Panc1 (cell line): ENCODE measurements around the gene SLC9C1. TPM values are rescaled to one million over a fixed set of nuclear protein-coding genes. Genes with fewer than 3 reads are reported as not detected.

Experiments
- ATAC-seq: fragments of 200-7000 bp; cut with Tn5 transposase; 2 replicates; pipeline ENCODE4 v1.9.1; 2020; ENCODE audit warnings: mild to moderate bottlenecking, moderate library complexity
- BruUV-seq: library from RNA; stranded (reverse); fragments of 400-500 nt; replicated peaks from 2 replicates; lab custom pipeline; 2021; lab: Mats Ljungman, UMichigan
- CTCF ChIA-PET: fragments of 300-600 bp; sonication (Branson Sonifier 250); formaldehyde crosslinking; loops from one replicate; lab custom pipeline; 2022; ENCODE audit warnings: antibody characterized with exemption; lab: Charles Lee
- POLR2A ChIA-PET: fragments of 300-600 bp; sonication (Branson Sonifier 250); formaldehyde crosslinking; loops from one replicate; lab custom pipeline; 2022; ENCODE audit warnings: antibody characterized with exemption; lab: Charles Lee
- DNase-seq: peaks from one replicate; pipeline ENCODE4 v3.0.0-alpha.2; 2010; ENCODE audit warnings: low read depth, low spot score
- H3K27ac ChIP-seq: 2 replicates; pipeline ENCODE4 v1.5.1; 2011; ENCODE audit warnings: mild to moderate bottlenecking, low read length, inconsistent platforms
- H3K27me3 ChIP-seq: fragments of 200-500 bp; sonication (Bioruptor generic); 2 replicates; pipeline ENCODE4 v1.6.0; 2014; ENCODE audit warnings: low read length, inconsistent platforms; ENCODE audit not compliant: control insufficient read depth, insufficient read depth
- H3K36me3 ChIP-seq: fragments of 200-500 bp; sonication (Bioruptor generic); 2 replicates; pipeline ENCODE4 v1.5.1; 2014; ENCODE audit warnings: inconsistent platforms, mild to moderate bottlenecking, low read length, moderate library complexity; ENCODE audit not compliant: control insufficient read depth, insufficient read depth
- H3K4me1 ChIP-seq: 2 replicates; pipeline ENCODE4 v1.5.1; 2011; ENCODE audit warnings: inconsistent platforms, mild to moderate bottlenecking, low read length, moderate library complexity; ENCODE audit not compliant: control insufficient read depth, insufficient read depth
- H3K4me3 ChIP-seq, 2 experiments: 2 replicates each; pipeline ENCODE4 v1.5.1; 2011 to 2012; ENCODE audit warnings: low read depth in 2 of 2, low read length in 2 of 2, mild to moderate bottlenecking in 2 of 2, inconsistent platforms in 1 of 2, moderate library complexity in 1 of 2
- H3K9me3 ChIP-seq: fragments of 200-500 bp; sonication (Bioruptor generic); 2 replicates; pipeline ENCODE4 v1.5.1; 2014; ENCODE audit warnings: low read depth, mild to moderate bottlenecking, inconsistent platforms, low read length, moderate library complexity; ENCODE audit not compliant: control insufficient read depth, insufficient read depth
- CTCF ChIP-seq: fragments of 450-650 bp; IDR thresholded peaks from 2 replicates; pipeline ENCODE4 v1.5.1; 2017; ENCODE audit warnings: mild to moderate bottlenecking
- POLR2AphosphoS5 ChIP-seq: IDR thresholded peaks from 2 replicates; pipeline ENCODE4 v1.6.1; 2012; ENCODE audit warnings: mild to moderate bottlenecking, low read depth, low read length, moderate library complexity
- REST ChIP-seq, 2 experiments: IDR thresholded peaks; 2 replicates each; pipeline ENCODE4 v1.6.1; 2011 to 2012; ENCODE audit warnings: low read depth in 2 of 2, control low read depth in 1 of 2, low read length in 1 of 2, mild to moderate bottlenecking in 1 of 2, moderate library complexity in 1 of 2; ENCODE audit not compliant: insufficient read depth in 1 of 2
- SIN3A ChIP-seq: IDR thresholded peaks from 2 replicates; pipeline ENCODE4 v1.6.1; 2012; ENCODE audit warnings: low read depth, mild to moderate bottlenecking, low read length, moderate library complexity, borderline replicate concordance; ENCODE audit not compliant: insufficient read depth
- TCF7L2 ChIP-seq: IDR thresholded peaks from 2 replicates; pipeline ENCODE4 v1.6.1; 2011; ENCODE audit warnings: mild to moderate bottlenecking, low read depth, low read length, inconsistent platforms
- in situ Hi-C: cut with HindIII; loops from 2 replicates; pipeline ENCODE4 v1.10.0; 2016; ENCODE audit warnings: low sequenced_read_pairs, low pct_unique_long_range_greater_than_20kb
- intact Hi-C: fragments of 100-400 bp; cut with micrococcal nuclease; formaldehyde crosslinking; loops from one replicate; pipeline ENCODE4 v1.10.0; 2022; ENCODE audit not compliant: unreplicated experiment
- total RNA-seq: library from RNA; stranded (reverse); gene quantifications from one replicate; pipeline ENCODE4 v1.2.1, GENCODE V29; 2021; ENCODE audit not compliant: unreplicated experiment

SLC9C1 gene
- total RNA-seq, 1 experiment from 2014 or later, result not detected

GRCh38 chr3:112175037-112175436 lies 119.0 kb downstream of the SLC9C1 start:
- POLR2A ChIA-PET, result no interaction called here
- no peak for ATAC-seq
- Histone ChIP-seq H3K27ac (no peak overlapping the region), H3K9me3 (no peaks in the 10 kb centered on the region), H3K4me1 (no peaks in the 10 kb centered on the region), H3K27me3 (no peaks in the 10 kb centered on the region), H3K36me3 (no peaks in the 10 kb centered on the region), H3K4me3 (no peak overlapping the region)
- in situ Hi-C loops (no loop called here), intact Hi-C loops (loop anchor here (10.0 kb wide), 1 partner anchor 70 kb away; no protein-coding TSS in a partner anchor)
- TF ChIP-seq REST (IDR thresholded peaks at IDR 0.05; ENCODE audit: insufficient read depth in 1 of 2, low read depth in 2 of 2, low read length in 1 of 2) (no peak), SIN3A (no peak), TCF7L2 (no peak), POLR2AphosphoS5 (no peak), CTCF (no peak)
- no peak for DNase-seq
- BruUV-seq, result no TSS peak
- CTCF ChIA-PET, result no interaction called here

- no peaks in the 10 kb centered on the region for H3K36me3 ChIP-seq
- H3K4me3 ChIP-seq, result no peak overlapping the region
- ATAC-seq (no peak), DNase-seq (no peak)
- intact Hi-C loops, result loop anchor here (10.0 kb wide), 1 partner anchor 74 kb away; no protein-coding TSS in a partner anchor
- peaks cover 2% of the 10 kb centered on the region; the same call in 1 of the 2 replicates for H3K27me3 ChIP-seq
- TF ChIP-seq TCF7L2 (no peak), SIN3A (no peak), POLR2AphosphoS5 (no peak), CTCF (no peak), REST (IDR thresholded peaks at IDR 0.05; ENCODE audit: insufficient read depth in 1 of 2, low read depth in 2 of 2, low read length in 1 of 2) (no peak)
- in situ Hi-C loops, result no loop called here
- H3K9me3 ChIP-seq, result no peaks in the 10 kb centered on the region
- ChIA-PET CTCF (interaction anchor here (0.6 kb wide), 1 partner anchor 95 kb away, joined by 3 read pairs; no protein-coding TSS in a partner anchor), POLR2A (no interaction called here)
- no peak overlapping the region for H3K27ac ChIP-seq
- BruUV-seq, result no TSS peak
- no peaks in the 10 kb centered on the region for H3K4me1 ChIP-seq
Observed at GRCh38 chr3:112171144-112171543, 122.9 kb downstream of the SLC9C1 start.
